ENCODE data around the gene TSPAN6.

The TSPAN6 gene

GRCh38 chrX:100593126-100593525 is 43.5 kb downstream of the TSPAN6 start:
- POLR2A ChIA-PET: no interaction called here
- no peak overlapping the region for H3K4me3 ChIP-seq (ENCODE audit: control insufficient read depth in 1 of 7, extremely low read depth in 1 of 7, insufficient read depth in 4 of 7, low read depth in 2 of 7, low read length in 6 of 7)
- H3K36me3 ChIP-seq (ENCODE audit: control insufficient read depth in 4 of 4, insufficient read depth in 4 of 4, low read length in 3 of 4): no peaks in the 10 kb centered on the region
- H3K4me1 ChIP-seq (ENCODE audit: control extremely low read depth in 1 of 4, control insufficient read depth in 4 of 4, insufficient read depth in 4 of 4, low read length in 3 of 4): no peaks in the 10 kb centered on the region
- peaks cover 3 to 97% (median 41%) of the 10 kb centered on the region in 5 experiments for H3K27me3 ChIP-seq (replicated peaks in 2 of 5; ENCODE audit: control insufficient read depth in 4 of 5, insufficient read depth in 5 of 5, low read length in 4 of 5)
- H3K27ac ChIP-seq (ENCODE audit: insufficient read depth in 1 of 2, low read depth in 1 of 2, low read length in 2 of 2, poor library complexity in 1 of 2, severe bottlenecking in 2 of 2): no peak overlapping the region
- no peaks in the 10 kb centered on the region for H3K9me3 ChIP-seq (ENCODE audit: control extremely low read depth in 1 of 5, control insufficient read depth in 4 of 5, insufficient read depth in 2 of 5, low read depth in 1 of 5, low read length in 4 of 5)
- CTCF ChIA-PET: no interaction called here
- WGBS (ENCODE audit: insufficient coverage): 75% methylated on average over 1 of the region's 2 CpGs
- DNase-seq: no peak

DNA sequence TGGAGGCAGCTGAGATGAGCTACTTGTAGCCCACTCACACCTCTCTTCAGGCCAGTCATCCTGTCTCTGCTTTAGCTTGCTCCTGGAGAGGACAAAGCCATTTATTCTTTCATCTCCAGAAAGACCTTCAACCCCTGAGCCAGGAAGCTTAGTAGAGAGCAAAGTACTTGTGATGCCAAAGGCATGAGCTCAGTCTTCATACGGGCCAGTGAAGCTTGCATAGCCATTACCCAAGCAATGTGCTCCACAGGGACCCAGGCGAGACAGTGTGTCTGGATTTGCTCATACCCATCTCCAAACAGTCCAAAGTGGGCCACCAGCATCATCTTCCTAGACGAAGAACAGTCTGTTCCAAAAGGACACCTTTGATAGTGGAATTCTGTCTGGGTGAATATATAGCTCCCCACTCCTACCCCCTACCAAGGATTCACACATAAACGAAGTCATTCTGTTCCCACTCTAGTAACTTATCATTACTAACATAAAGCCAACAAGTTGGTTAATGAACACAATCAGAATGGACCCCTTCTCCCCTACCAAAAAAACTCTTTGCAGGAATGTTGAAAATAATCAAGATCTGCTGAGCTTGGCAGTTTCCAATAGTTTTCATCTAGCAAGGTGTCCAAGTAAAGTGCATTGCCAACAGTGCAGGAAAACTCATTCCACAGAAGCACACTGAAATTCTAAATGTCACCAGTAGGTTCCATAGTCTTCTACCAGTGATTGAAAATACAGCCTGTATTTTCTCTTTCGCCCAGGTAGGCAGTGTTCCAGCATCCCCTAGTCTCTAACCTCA is 45.2 kb downstream of the TSPAN6 start:
- Histone ChIP-seq H3K9me3 (ENCODE audit: control extremely low read depth in 1 of 5, control insufficient read depth in 4 of 5, insufficient read depth in 2 of 5, low read depth in 1 of 5, low read length in 4 of 5) (no peaks in the 10 kb centered on the region), H3K4me1 (ENCODE audit: control extremely low read depth in 1 of 4, control insufficient read depth in 4 of 4, insufficient read depth in 4 of 4, low read length in 3 of 4) (no peaks in the 10 kb centered on the region), H3K27ac (ENCODE audit: insufficient read depth in 1 of 2, low read depth in 1 of 2, low read length in 2 of 2, poor library complexity in 1 of 2, severe bottlenecking in 2 of 2) (no peak overlapping the region), H3K27me3 (replicated peaks in 2 of 5; ENCODE audit: control insufficient read depth in 4 of 5, insufficient read depth in 5 of 5, low read length in 4 of 5) (peaks cover 3 to 98% (median 55%) of the 10 kb centered on the region in 5 experiments), H3K36me3 (ENCODE audit: control insufficient read depth in 4 of 4, insufficient read depth in 4 of 4, low read length in 3 of 4) (no peaks in the 10 kb centered on the region), H3K4me3 (ENCODE audit: control insufficient read depth in 1 of 7, extremely low read depth in 1 of 7, insufficient read depth in 4 of 7, low read depth in 2 of 7, low read length in 6 of 7) (no peak overlapping the region)
- POLR2A ChIA-PET: no interaction called here
- WGBS (ENCODE audit: insufficient coverage): 75% methylated on average over 3 of the region's 5 CpGs
- CTCF ChIA-PET: no interaction called here
- no peak for DNase-seq

GRCh38 chrX:100587861-100588260 is 48.7 kb downstream of the TSPAN6 start:
- WGBS (ENCODE audit: insufficient coverage): 100% methylated on average over 1 of the region's 2 CpGs
- Histone ChIP-seq H3K9me3 (ENCODE audit: control extremely low read depth in 1 of 5, control insufficient read depth in 4 of 5, insufficient read depth in 2 of 5, low read depth in 1 of 5, low read length in 4 of 5) (no peaks in the 10 kb centered on the region), H3K4me1 (ENCODE audit: control extremely low read depth in 1 of 4, control insufficient read depth in 4 of 4, insufficient read depth in 4 of 4, low read length in 3 of 4) (no peaks in the 10 kb centered on the region), H3K36me3 (ENCODE audit: control insufficient read depth in 4 of 4, insufficient read depth in 4 of 4, low read length in 3 of 4) (no peaks in the 10 kb centered on the region), H3K4me3 (ENCODE audit: control insufficient read depth in 1 of 7, extremely low read depth in 1 of 7, insufficient read depth in 4 of 7, low read depth in 2 of 7, low read length in 6 of 7) (no peak overlapping the region), H3K27ac (ENCODE audit: insufficient read depth in 1 of 2, low read depth in 1 of 2, low read length in 2 of 2, poor library complexity in 1 of 2, severe bottlenecking in 2 of 2) (no peak overlapping the region), H3K27me3 (replicated peaks in 2 of 5; ENCODE audit: control insufficient read depth in 4 of 5, insufficient read depth in 5 of 5, low read length in 4 of 5) (peaks cover 0 to 88% (median 62%) of the 10 kb centered on the region in 5 experiments)
- POLR2A ChIA-PET: no interaction called here
- DNase-seq: no peak
- CTCF ChIA-PET: no interaction called here

- H3K27ac ChIP-seq (ENCODE audit: insufficient read depth in 1 of 2, low read depth in 1 of 2, low read length in 2 of 2, poor library complexity in 1 of 2, severe bottlenecking in 2 of 2): no peak overlapping the region
- no peaks in the 10 kb centered on the region for H3K9me3 ChIP-seq (ENCODE audit: control extremely low read depth in 1 of 5, control insufficient read depth in 4 of 5, insufficient read depth in 2 of 5, low read depth in 1 of 5, low read length in 4 of 5)
- POLR2A ChIA-PET: no interaction called here
- CTCF ChIA-PET: no interaction called here
- WGBS (ENCODE audit: insufficient coverage): no CpG with 5 or more reads among the region's 2 CpGs
- no peaks in the 10 kb centered on the region for H3K4me1 ChIP-seq (ENCODE audit: control extremely low read depth in 1 of 4, control insufficient read depth in 4 of 4, insufficient read depth in 4 of 4, low read length in 3 of 4)
- peaks cover 0 to 80% (median 60%) of the 10 kb centered on the region in 5 experiments for H3K27me3 ChIP-seq (replicated peaks in 2 of 5; ENCODE audit: control insufficient read depth in 4 of 5, insufficient read depth in 5 of 5, low read length in 4 of 5)
- no peak overlapping the region for H3K4me3 ChIP-seq (ENCODE audit: control insufficient read depth in 1 of 7, extremely low read depth in 1 of 7, insufficient read depth in 4 of 7, low read depth in 2 of 7, low read length in 6 of 7)
- DNase-seq: no peak
- no peaks in the 10 kb centered on the region for H3K36me3 ChIP-seq (ENCODE audit: control insufficient read depth in 4 of 4, insufficient read depth in 4 of 4, low read length in 3 of 4)
Measured at GRCh38 chrX:100586747-100587146, 49.9 kb downstream of the TSPAN6 start.

- CTCF ChIA-PET: no interaction called here
Measured at GRCh38 chrX:100584611-100585010, 52.0 kb downstream of the TSPAN6 start, which contains the start of gene TNMD. Gene TNMD (plus strand): TSS chrX:100584936. CDS start chrX:100585019, 83 bp downstream.

More at GRCh38 chrX:100584611-100585010, 52.0 kb downstream of the TSPAN6 start, which contains the start of gene TNMD:
- WGBS (ENCODE audit: insufficient coverage): 60% methylated on average over 2 of the region's 2 CpGs
- Histone ChIP-seq H3K36me3 (ENCODE audit: control insufficient read depth in 4 of 4, insufficient read depth in 4 of 4, low read length in 3 of 4) (no peaks in the 10 kb centered on the region), H3K27me3 (replicated peaks in 2 of 5; ENCODE audit: control insufficient read depth in 4 of 5, insufficient read depth in 5 of 5, low read length in 4 of 5) (peaks cover 0 to 60% (median 40%) of the 10 kb centered on the region in 5 experiments), H3K4me3 (ENCODE audit: control insufficient read depth in 1 of 7, extremely low read depth in 1 of 7, insufficient read depth in 4 of 7, low read depth in 2 of 7, low read length in 6 of 7) (no peak within 1 kb of the TSS), H3K9me3 (ENCODE audit: control extremely low read depth in 1 of 5, control insufficient read depth in 4 of 5, insufficient read depth in 2 of 5, low read depth in 1 of 5, low read length in 4 of 5) (no peaks in the 10 kb centered on the region), H3K27ac (ENCODE audit: insufficient read depth in 1 of 2, low read depth in 1 of 2, low read length in 2 of 2, poor library complexity in 1 of 2, severe bottlenecking in 2 of 2) (no peak within 1 kb of the TSS), H3K4me1 (ENCODE audit: control extremely low read depth in 1 of 4, control insufficient read depth in 4 of 4, insufficient read depth in 4 of 4, low read length in 3 of 4) (no peaks in the 10 kb centered on the region)
- POLR2A ChIA-PET: no interaction called here
- no peak for DNase-seq

All from common myeloid progenitor, CD34-positive (primary cell).